GM12878 (cell line): ENCODE data around the gene TNFRSF1B. TPM values are rescaled to one million over a fixed set of nuclear protein-coding genes. Genes with fewer than 3 reads are reported as not detected.

Experiments used
- ATAC-seq: fragments of 200-7000 bp; cut with Tn5 transposase; 3 replicates; pipeline ENCODE4 v1.9.1; 2020; ENCODE audit warnings: mild to moderate bottlenecking, moderate library complexity
- BruUV-seq: library from RNA; stranded (reverse); fragments of 400-500 nt; replicated peaks from 2 replicates; lab custom pipeline; 2021; lab: Mats Ljungman, UMichigan
- CTCF ChIA-PET: fragments of 300-600 bp; sonication (Branson Sonifier 250); formaldehyde crosslinking; extraction: SDS; loops from one replicate; lab custom pipeline; 2021; ENCODE audit warnings: inconsistent platforms; lab: Yijun Ruan, JAX
- POLR2A ChIA-PET: fragments of 350-600 bp; formaldehyde crosslinking; extraction: SDS; loops from one replicate; lab custom pipeline; 2021; ENCODE audit warnings: inconsistent platforms; lab: Charles Lee
- RAD21 ChIA-PET: fragments of 300-600 bp; sonication (Branson Sonifier 250); formaldehyde crosslinking; loops from one replicate; lab custom pipeline; 2023; ENCODE audit warnings: antibody characterized with exemption; ENCODE audit not compliant: unreplicated experiment; lab: Charles Lee
- SMC1A ChIA-PET: fragments of 300-600 bp; sonication (Branson Sonifier 250); formaldehyde crosslinking; loops from one replicate; lab custom pipeline; 2023; ENCODE audit not compliant: unreplicated experiment, uncharacterized antibody; lab: Charles Lee
- DNase-seq: peaks from one replicate; pipeline ENCODE4 v3.0.0-alpha.2; 2011; ENCODE audit warnings: low read depth, low spot score
- FAIRE-seq: peaks from 3 replicates; lab custom pipeline; 2011; peaks lifted over from hg19 to GRCh38; lab: Jason Lieb, UNC
- H2AFZ ChIP-seq: 2 replicates; pipeline ENCODE4 v1.6.0; 2011; ENCODE audit warnings: low read depth, low read length, control low read depth; ENCODE audit not compliant: control insufficient read depth
- H3K27ac ChIP-seq: 2 replicates; pipeline ENCODE4 v1.5.1; 2011; ENCODE audit warnings: control low read depth; ENCODE audit not compliant: control insufficient read depth, insufficient read depth
- H3K27me3 ChIP-seq, 2 experiments: replicated peaks in 1 of 2; 2 replicates each; pipeline versions ENCODE4 v1.6.0 to v1.6.1; 2011; ENCODE audit warnings: low read length in 1 of 2; ENCODE audit not compliant: control insufficient read depth in 2 of 2, insufficient read depth in 2 of 2
- H3K36me3 ChIP-seq, 2 experiments: 2 replicates each; pipeline ENCODE4 v1.5.1; 2011; ENCODE audit warnings: low read length in 1 of 2; ENCODE audit not compliant: control insufficient read depth in 2 of 2, insufficient read depth in 2 of 2
- H3K4me1 ChIP-seq: 2 replicates; pipeline ENCODE4 v1.6.1; 2011; ENCODE audit warnings: mild to moderate bottlenecking, low read length, moderate library complexity, mixed read lengths; ENCODE audit not compliant: control insufficient read depth, insufficient read depth
- H3K4me2 ChIP-seq: 2 replicates; pipeline ENCODE4 v1.6.0; 2011; ENCODE audit warnings: control low read depth; ENCODE audit not compliant: control insufficient read depth, insufficient read depth
- H3K4me3 ChIP-seq: fragments of 200-600 bp; sonication (generic); 2 replicates; pipeline ENCODE4 v1.5.1; 2016
- H3K79me2 ChIP-seq: 2 replicates; pipeline ENCODE4 v1.6.0; 2011; ENCODE audit warnings: low read length; ENCODE audit not compliant: control insufficient read depth, insufficient read depth
- H3K9ac ChIP-seq: 2 replicates; pipeline ENCODE4 v1.8.0; 2011; ENCODE audit warnings: low read length, control low read depth, mixed read lengths; ENCODE audit not compliant: control insufficient read depth, insufficient read depth
- H3K9me3 ChIP-seq: replicated peaks from 3 replicates; pipeline ENCODE4 v1.5.1; 2011; ENCODE audit warnings: mild to moderate bottlenecking, low read length; ENCODE audit not compliant: control insufficient read depth, insufficient read depth
- H4K20me1 ChIP-seq: 2 replicates; pipeline ENCODE4 v1.6.0; 2011; ENCODE audit not compliant: control insufficient read depth, insufficient read depth
- CEBPZ ChIP-seq: fragments of 150-350 bp; IDR thresholded peaks from 2 replicates; pipeline ENCODE4 v1.6.1; 2016; ENCODE audit warnings: low read depth, low read length
- RAD21 ChIP-seq: IDR thresholded peaks from 2 replicates; pipeline ENCODE4 v1.6.1; 2011; ENCODE audit warnings: mild to moderate bottlenecking, low read depth, low read length, moderate library complexity; ENCODE audit not compliant: insufficient read depth
- SMC3 ChIP-seq: IDR thresholded peaks from 2 replicates; pipeline ENCODE4 v1.6.1; 2011; ENCODE audit warnings: low read length, improper control_type of control experiment, borderline replicate concordance
- WGBS: methylation state at CpG from one replicate; pipeline ENCODE4 v1.1.6; 2016; ENCODE audit warnings: low lambda C conversion rate; ENCODE audit not compliant: insufficient replicate concordance, insufficient coverage; ENCODE audit errors: missing lambda C conversion rate; 5-methylcytosine and 5-hydroxymethylcytosine counted together
- in situ Hi-C: fragments of 300-500 bp; cut with MboI; formaldehyde crosslinking; loops from 9 replicates; pipeline ENCODE4 v1.14.3; 2018; ENCODE audit warnings: mixed read lengths
- intact Hi-C: fragments of 100-400 bp; cut with micrococcal nuclease; formaldehyde crosslinking; loops from one replicate; pipeline ENCODE4 v1.14.2; 2022; ENCODE audit not compliant: unreplicated experiment
- polyA plus RNA-seq, 11 experiments: library from polyadenylated mRNA; depleted of rRNA in 4 of 11; unstranded in 6 of 11; stranded (reverse) in 5 of 11; fragments of >200 nt; fragmentation: Nextera tagmentation in 4 of 11; fragmentation: Illumina TruSeq in 1 of 11; extraction: Ambion mirVana in 4 of 11; extraction: Trizol in 1 of 11; gene quantifications; 1 replicate in 1 of 11; 2 replicates in 10 of 11; pipeline versions ENCODE4 v1.2.1 to v1.2.3, GENCODE V29; 2011 to 2016; ENCODE audit warnings: inconsistent platforms in 2 of 11, missing spikeins in 2 of 11, low read depth in 1 of 11
- total RNA-seq, 4 experiments: library from RNA; depleted of rRNA in 3 of 4; stranded (reverse); fragments of >200 nt in 3 of 4; fragmentation: Illumina TruSeq in 1 of 4; extraction: Trizol in 1 of 4; gene quantifications; 2 replicates each; pipeline versions ENCODE4 v1.2.1 to v1.2.3, GENCODE V29; 2013 to 2021
- TF ChIP-seq, protein P1 (sequence below), 3 experiments: IDR thresholded peaks in 2 of 3; conservative IDR thresholded peaks in 1 of 3; 2 replicates each; pipeline ENCODE4 v1.5.1; 2011; ENCODE audit warnings: low read depth in 3 of 3, low read length in 3 of 3, mild to moderate bottlenecking in 3 of 3, control low read depth in 2 of 3, moderate library complexity in 2 of 3, inconsistent platforms in 1 of 3, mixed read lengths in 1 of 3; ENCODE audit not compliant: control insufficient read depth in 2 of 3, insufficient read depth in 1 of 3; ENCODE audit errors: extremely low read depth in 1 of 3

The TNFRSF1B gene
- total and polyA plus RNA-seq, 10 of the 15 experiments (the other 5 are each of a cell fraction or from before 2014, with no cell fraction given): 10.1 to 87.2 (median 37.3) TPM

DNA sequence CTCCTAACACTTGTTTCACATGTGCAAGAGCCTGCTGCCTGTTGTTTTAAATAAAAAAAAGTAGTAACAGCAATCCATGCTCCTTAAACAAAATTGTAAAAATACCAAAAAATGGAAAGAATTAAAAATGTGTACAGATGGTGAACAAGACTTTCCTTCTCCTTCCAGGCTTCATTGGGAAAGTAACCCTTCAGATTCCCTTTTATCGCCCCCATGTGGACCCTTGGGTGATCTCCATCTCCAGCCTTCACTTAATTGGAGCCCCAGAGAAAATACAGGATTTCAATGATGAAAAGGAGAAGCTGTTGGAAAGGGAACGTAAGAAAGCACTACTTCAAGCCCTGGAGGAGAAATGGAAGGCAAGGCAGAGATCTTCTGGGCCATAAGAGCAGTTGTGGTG lies 77.3 kb downstream of the TNFRSF1B start:
- peak; percentile 31; the same call in 1 of the 2 replicates for TF ChIP-seq RAD21
- TF ChIP-seq, protein P1, sequence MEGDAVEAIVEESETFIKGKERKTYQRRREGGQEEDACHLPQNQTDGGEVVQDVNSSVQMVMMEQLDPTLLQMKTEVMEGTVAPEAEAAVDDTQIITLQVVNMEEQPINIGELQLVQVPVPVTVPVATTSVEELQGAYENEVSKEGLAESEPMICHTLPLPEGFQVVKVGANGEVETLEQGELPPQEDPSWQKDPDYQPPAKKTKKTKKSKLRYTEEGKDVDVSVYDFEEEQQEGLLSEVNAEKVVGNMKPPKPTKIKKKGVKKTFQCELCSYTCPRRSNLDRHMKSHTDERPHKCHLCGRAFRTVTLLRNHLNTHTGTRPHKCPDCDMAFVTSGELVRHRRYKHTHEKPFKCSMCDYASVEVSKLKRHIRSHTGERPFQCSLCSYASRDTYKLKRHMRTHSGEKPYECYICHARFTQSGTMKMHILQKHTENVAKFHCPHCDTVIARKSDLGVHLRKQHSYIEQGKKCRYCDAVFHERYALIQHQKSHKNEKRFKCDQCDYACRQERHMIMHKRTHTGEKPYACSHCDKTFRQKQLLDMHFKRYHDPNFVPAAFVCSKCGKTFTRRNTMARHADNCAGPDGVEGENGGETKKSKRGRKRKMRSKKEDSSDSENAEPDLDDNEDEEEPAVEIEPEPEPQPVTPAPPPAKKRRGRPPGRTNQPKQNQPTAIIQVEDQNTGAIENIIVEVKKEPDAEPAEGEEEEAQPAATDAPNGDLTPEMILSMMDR (IDR thresholded peaks at IDR 0.05 in 2 of 3, conservative IDR thresholded peaks at IDR 0.05 in 1 of 3; ENCODE audit: control insufficient read depth in 2 of 3, extremely low read depth in 1 of 3, insufficient read depth in 1 of 3, low read depth in 3 of 3, low read length in 3 of 3): peak; percentile 25 to 41 (median 35); a peak in 5 of 6 replicates
- TF ChIP-seq CEBPZ: no peak
- peak; percentile 21; the same call in 1 of the 2 replicates for TF ChIP-seq SMC3
- 50% methylated on average over 2 of the region's 2 CpGs for WGBS
- no peaks in the 10 kb centered on the region for H4K20me1 ChIP-seq
- intact Hi-C loops (no loop called here), in situ Hi-C loops (no loop called here)
- FAIRE-seq (no peak), DNase-seq (no peak), ATAC-seq (no peak)
- ChIA-PET RAD21 (interaction anchor here (1.0 to 1.3 kb wide), 2 partner anchors 118 to 120 kb away, joined by 3 read pairs; no protein-coding TSS in a partner anchor), CTCF (interaction anchor here (0.6 to 2.7 kb wide), 7 partner anchors 9 to 243 kb away, joined by 3 to 28 read pairs (median 4); partner anchors contain the start of gene VPS13D), POLR2A (no interaction called here), SMC1A (interaction anchor here (0.7 to 3.2 kb wide), 5 partner anchors 9 to 120 kb away, joined by 3 to 17 read pairs (median 3); no protein-coding TSS in a partner anchor)
- H3K4me1 ChIP-seq: no peaks in the 10 kb centered on the region
- H3K79me2 ChIP-seq: no peaks in the 10 kb centered on the region
- no peak overlapping the region for H3K9ac ChIP-seq
- H3K36me3 ChIP-seq: peaks cover 3 to 13% of the 10 kb centered on the region in 2 experiments
- no peak overlapping the region for H3K27ac ChIP-seq
- H3K9me3 ChIP-seq: no peaks in the 10 kb centered on the region
- no peak overlapping the region for H3K4me3 ChIP-seq
- no peak overlapping the region for H3K4me2 ChIP-seq
- no peaks in the 10 kb centered on the region for H3K27me3 ChIP-seq
- no TSS peak for BruUV-seq
- no peak overlapping the region for H2AFZ ChIP-seq
